MM.1S (cell line): ENCODE results near the gene CDSN.

Experiments
- EZH2 ChIP-seq: fragments of 300-600 bp; sonication (generic); optimal IDR thresholded peaks from 2 replicates; pipeline ENCODE3; 2017; ENCODE audit warnings: low read depth, mild to moderate bottlenecking, antibody characterized with exemption, low read length, mixed read lengths
- EZH2phosphoT487 ChIP-seq: fragments of 300-600 bp; sonication (generic); IDR thresholded peaks from 2 replicates; pipeline ENCODE4 v1.6.1; 2018; ENCODE audit warnings: antibody characterized with exemption, low read length
- TF ChIP-seq, protein P1 (sequence below): fragments of 300-600 bp; sonication (generic); IDR thresholded peaks from 2 replicates; pipeline ENCODE4 v1.5.1; 2016; ENCODE audit warnings: antibody characterized with exemption, low read length, mixed read lengths

DNA sequence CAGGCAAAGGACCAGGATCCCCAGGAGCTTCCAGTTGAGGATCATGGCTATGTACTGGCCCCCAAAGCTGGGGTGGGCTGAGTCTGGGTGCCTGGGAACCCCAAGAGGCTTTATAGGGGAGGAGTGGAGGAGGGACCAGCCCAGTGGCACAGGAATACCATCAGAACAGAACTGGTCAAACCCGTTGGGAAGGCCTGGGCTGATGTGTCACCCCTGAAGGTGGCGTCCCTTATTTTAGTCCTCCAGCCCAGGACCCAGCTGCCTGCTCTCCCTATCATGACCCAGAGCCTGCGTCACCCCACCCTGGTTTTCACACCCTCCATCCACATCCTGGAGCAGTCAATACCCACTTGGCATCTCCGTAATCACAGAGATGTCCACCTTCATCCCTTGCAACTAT lies 18.7 kb upstream of the CDSN start, which contains the start of gene PSORS1C2:
- TF ChIP-seq, protein P1, sequence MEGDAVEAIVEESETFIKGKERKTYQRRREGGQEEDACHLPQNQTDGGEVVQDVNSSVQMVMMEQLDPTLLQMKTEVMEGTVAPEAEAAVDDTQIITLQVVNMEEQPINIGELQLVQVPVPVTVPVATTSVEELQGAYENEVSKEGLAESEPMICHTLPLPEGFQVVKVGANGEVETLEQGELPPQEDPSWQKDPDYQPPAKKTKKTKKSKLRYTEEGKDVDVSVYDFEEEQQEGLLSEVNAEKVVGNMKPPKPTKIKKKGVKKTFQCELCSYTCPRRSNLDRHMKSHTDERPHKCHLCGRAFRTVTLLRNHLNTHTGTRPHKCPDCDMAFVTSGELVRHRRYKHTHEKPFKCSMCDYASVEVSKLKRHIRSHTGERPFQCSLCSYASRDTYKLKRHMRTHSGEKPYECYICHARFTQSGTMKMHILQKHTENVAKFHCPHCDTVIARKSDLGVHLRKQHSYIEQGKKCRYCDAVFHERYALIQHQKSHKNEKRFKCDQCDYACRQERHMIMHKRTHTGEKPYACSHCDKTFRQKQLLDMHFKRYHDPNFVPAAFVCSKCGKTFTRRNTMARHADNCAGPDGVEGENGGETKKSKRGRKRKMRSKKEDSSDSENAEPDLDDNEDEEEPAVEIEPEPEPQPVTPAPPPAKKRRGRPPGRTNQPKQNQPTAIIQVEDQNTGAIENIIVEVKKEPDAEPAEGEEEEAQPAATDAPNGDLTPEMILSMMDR = no peak
- TF ChIP-seq EZH2 (no peak), EZH2phosphoT487 (no peak)
